ENCODE measurements around the gene DCTN3.

GRCh38 chr9:34620061-34620994, at the start of gene DCTN3:
- TF ChIP-seq POLR2A (IDR thresholded peaks at IDR 0.05; ENCODE audit: low read length), result peak; percentile 84
- no peak for TF ChIP-seq GATA1 (IDR thresholded peaks at IDR 0.05; ENCODE audit: low read depth, low read length)

Data from erythroblast (primary cell).